CMK (cell line): ENCODE data around the gene RNF115.

Source experiments
- DNase-seq: peaks from one replicate; pipeline ENCODE4 v3.0.0-alpha.2; 2010; ENCODE audit warnings: low read depth

Gene RNF115

GRCh38 chr1:145701306-145701862 lies 122.5 kb downstream of the RNF115 start:
- no peak for DNase-seq

- DNase-seq: no peak
Measured at GRCh38 chr1:145696630-145696960, 127.3 kb downstream of the RNF115 start.

- no peak for DNase-seq
Measured at GRCh38 chr1:145695821-145696629, 127.9 kb downstream of the RNF115 start.

GRCh38 chr1:145692785-145693443 lies 131.0 kb downstream of the RNF115 start:
- DNase-seq: no peak

DNA sequence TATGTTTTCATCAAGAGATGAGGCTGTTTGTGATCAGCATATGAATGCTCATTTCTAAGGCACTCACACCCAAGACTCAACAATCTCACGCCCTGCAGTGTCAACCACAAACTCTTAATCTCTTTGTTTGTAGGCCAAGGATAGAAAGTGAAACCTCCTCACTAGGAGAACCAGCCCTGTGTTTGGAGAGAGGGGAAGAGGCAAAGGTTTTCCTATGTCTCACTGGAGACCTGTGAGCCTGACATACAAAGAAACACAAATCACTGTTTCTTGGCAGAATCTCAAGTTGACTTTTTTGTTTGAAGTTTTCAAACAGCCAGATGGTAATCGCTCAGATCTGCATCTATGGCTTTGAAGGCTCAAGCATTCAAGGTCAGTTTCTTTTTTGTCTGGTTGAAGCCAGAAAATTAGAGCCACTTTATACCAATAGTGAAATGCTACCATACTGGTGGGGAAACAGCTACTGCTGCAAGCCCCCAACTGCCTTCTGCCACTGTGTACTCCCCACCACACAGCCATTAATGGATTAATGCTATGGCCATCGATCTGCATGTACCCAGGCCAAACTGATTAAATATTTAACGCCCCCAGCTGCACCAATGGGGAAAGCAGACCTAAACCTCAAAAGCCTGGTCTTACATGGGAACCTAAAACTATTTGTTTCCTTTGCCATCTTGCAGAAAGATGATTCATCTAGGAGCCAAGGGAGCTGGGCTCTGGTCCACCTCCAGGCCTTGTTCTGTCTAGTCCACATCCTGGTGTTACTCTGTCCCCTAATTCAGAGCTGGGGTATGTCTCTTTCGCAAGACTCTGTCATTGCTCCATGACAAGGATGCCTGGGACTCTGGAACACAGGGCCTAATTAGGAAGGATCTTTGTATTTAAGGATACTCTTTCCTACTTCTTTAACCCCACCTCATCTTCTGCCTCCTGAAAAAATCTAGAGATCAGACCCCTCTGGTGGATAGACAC lies 133.0 kb downstream of the RNF115 start:
- no peak for DNase-seq

- no peak for DNase-seq
Measured at GRCh38 chr1:145689922-145690321, 134.0 kb downstream of the RNF115 start.

DNA sequence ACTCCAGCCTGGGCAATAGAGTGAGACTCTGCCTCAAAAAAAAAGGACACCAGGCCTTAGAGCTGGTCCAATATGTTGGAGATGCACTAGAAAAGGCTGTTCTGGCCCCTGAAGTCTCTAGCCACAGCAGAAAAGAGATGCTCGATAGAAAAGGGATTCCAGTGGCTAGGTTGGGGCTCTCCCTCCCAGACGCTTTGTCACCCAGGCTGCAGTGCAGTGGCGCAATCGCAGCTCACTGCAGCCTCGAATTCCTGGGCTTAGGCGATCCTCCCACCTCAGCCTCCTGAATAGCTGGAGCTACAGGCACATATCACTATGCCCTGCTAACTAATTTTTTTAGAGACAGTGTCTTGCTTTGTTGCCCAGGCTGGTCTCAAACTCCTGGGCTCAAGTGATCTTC lies 135.0 kb downstream of the RNF115 start:
- DNase-seq: no peak
